Measurements from ENCODE around the gene DPYD.

The DPYD gene

DNA sequence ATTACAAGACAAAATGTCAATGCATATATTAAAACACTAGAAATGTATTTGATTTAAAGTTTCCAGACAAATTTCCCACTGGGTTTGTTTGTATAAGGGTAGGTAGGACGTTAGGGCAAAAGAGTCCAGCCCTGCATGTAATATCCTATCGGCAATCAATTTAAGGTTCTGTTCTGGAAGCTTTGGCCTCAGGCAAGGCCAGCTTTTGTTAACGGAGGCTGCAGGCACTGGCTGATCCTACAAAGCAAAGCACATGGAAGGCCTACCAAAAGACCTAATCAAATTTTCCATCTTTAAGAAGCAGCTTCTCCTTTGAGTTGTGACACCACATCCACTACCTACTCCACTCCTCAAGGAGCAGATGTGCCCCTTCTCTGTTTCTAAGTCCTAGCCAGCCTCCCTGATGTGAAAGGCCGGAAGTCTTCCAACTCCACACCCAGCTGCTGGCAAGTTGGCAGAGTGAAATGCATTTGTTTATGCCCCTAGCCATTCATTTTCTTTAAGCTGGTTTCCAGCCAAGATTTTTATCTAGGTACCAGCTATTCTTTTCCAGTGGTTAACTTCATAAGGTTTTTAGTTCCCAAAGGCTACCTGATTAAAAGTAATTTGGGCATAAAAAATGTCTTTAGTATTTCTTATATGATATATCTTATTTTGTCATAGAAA lies 746.7 kb downstream of the DPYD start:
- FAIRE-seq: no peak

DNA sequence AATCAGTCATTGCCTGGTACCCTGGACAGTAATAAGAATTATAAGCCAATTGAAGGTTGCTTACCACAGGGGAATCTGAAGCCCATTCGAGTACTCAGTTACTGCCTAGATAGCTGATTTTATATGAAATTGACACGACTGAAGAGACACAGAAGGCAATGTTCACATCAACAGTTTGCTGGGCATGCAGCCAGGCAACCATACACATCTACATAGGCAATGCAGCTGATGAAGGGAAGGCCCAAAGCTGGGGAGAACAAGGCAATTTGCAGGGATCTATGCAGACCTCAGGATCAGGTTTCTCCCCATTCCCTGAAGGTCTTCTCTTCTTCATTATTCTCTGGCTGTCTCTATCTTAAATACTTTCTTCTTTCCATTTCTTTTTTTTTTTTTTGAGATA lies 750.5 kb downstream of the DPYD start:
- no peak for FAIRE-seq

GRCh38 chr1:97168056-97168455 lies 752.8 kb downstream of the DPYD start:
- FAIRE-seq: no peak

DNA sequence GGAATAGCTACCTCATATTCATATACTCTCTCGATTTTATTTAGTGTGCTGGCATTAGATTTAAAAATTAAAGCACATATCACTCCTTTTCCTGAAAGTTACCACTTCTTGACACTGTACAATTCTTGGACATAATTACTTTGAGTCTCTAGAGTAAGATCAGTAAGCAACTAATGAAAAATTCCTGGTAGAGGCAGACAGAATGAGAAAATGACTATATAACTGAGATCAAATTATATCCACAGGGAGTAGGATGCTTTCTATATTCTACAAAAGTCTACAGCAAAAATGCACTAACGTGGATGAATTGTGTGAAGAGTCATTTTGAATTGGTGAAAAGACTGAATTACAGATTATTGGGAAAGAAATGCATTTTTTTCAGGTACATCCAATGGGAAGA lies 753.6 kb downstream of the DPYD start:
- FAIRE-seq: no peak

- FAIRE-seq: no peak
Measured at GRCh38 chr1:97166626-97167025, 754.2 kb downstream of the DPYD start.

GRCh38 chr1:97164276-97164639 lies 756.6 kb downstream of the DPYD start:
- FAIRE-seq: no peak

DNA sequence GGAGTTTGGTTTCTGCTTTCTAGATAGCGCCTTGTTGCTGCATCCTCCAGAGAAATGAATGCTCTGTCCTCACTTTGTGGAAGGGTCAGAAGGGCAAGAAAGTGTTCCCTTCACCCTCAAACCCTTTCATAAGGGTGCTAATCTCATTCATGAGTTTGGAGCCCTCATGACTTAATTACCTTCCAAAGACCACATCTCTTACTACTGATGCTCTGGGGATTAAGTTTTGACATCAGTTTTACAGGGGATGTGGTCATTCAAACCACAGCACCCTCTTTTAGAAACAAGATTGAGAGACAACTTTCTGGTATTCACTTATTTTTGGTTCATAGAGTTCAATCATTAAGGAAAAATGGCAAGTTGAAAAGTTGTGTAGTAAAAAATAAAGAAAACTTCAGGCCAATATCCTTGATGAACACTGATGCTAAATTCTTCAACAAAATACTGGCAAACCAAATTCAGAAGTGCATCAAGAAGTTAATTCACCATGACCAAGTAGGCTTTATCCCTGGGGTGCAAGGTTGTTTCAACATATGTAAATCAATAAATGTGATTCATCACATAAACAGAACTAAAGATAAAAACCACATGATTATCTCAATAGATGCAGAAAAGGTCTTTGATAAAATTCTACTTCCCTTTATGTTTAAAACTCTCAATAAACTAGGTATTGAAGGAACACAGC lies 757.1 kb downstream of the DPYD start:
- FAIRE-seq: no peak

GRCh38 chr1:97160818-97161217 lies 760.0 kb downstream of the DPYD start:
- FAIRE-seq: no peak

GRCh38 chr1:97159342-97159741 lies 761.5 kb downstream of the DPYD start:
- FAIRE-seq: no peak

GRCh38 chr1:97158691-97159096 lies 762.1 kb downstream of the DPYD start:
- no peak for FAIRE-seq

DNA sequence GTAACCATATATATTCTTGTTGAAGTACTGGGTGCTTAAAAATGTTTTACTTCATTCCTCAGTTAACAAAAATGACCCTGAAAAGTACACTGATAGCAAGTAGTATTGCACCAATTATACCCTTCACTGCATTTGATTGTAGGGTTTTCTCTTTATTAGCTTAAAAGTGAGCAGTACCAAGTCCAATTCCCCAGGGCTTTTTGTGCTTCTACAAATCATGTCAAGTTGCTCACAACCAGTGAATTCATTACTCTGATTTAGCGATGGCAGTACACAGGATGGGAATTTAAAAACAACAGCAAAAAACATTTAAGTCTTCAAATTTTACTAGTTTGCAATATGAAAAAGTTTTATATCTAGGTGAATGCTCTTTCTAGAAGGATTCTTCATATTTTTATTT lies 762.8 kb downstream of the DPYD start:
- no peak for FAIRE-seq

DNA sequence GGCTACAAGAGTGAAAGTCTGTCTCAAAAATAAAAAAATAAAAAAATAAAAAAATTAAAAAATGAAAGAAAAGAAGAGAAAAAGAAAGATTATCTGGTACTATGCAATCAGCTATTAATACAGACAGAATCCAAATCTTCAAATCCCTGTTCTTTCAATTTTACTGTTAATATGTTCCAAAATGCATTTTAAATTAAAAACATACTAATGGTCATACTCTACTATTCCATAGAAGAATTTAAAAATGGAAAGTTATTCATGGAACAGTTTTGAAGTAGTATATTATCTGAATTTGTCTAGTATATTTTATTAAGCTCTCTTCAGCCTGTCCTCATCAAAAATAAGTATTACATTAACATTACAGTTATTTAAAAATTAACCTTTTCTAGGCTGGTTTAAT lies 769.2 kb downstream of the DPYD start:
- no peak for FAIRE-seq

GRCh38 chr1:97145321-97145956 lies 775.4 kb downstream of the DPYD start:
- FAIRE-seq: no peak

DNA sequence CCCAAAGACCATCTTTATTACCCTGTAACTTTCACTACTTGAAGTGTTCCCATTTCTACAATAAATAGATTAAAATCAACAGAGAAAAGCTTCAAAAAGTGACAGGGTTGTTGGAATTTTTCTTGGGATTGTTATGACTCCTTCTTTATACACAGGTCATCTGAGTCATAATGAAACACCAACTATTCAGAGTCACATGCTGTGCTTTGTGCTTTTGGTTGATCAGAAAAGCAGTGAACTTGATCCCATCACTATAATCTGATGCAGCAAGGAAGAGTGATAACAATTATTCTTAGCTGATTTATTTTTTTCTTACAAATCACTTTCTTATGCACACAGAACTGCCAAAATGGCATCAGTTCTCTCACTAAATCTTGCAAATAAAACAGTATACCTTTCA lies 776.3 kb downstream of the DPYD start:
- no peak for FAIRE-seq

GRCh38 chr1:97143236-97143882 lies 777.5 kb downstream of the DPYD start:
- no peak for FAIRE-seq

- no peak for FAIRE-seq
Measured at GRCh38 chr1:97140611-97141010, 780.2 kb downstream of the DPYD start.

- FAIRE-seq: no peak
Measured at GRCh38 chr1:97139512-97139911, 781.3 kb downstream of the DPYD start.

GRCh38 chr1:97138515-97139032 lies 782.3 kb downstream of the DPYD start:
- no peak for FAIRE-seq

- FAIRE-seq: no peak
Measured at GRCh38 chr1:97137862-97138514, 782.8 kb downstream of the DPYD start.

DNA sequence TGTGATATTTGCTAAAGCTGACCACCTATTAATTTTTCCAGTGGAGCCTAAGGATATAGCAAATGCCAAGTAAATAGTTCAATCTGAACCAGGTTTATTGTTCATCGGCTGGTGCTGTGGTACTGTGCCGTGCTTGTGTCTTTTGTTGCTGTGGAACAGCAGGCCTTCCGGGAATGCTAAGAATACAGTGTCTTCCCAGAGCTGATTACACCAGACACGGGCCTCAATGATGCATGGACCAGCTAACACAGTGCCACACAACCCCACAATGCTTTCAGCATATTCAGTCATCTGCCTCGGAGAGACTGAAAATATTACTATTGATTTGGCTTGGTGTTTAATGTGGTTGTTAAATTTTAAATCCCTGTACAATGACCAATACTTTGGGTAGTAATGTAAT lies 783.8 kb downstream of the DPYD start:
- FAIRE-seq: no peak

DNA sequence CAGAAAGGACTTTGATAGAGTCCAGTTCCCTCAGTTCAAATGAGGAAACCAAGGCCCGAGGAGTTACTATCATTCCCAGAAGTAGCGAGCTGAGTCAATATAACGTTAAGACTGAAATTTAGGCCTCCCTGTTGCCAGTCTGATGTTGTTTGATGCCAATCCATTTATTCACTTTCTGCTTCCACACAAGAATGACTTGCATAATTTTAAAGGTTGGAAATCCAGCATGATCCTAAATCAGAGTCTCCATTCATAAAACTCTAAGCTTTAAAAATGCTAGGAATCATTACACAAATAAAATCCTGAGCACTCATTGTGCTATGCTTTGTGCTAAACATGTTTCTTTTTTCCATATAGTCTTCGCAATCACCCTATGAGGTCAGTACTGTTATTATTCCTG lies 784.9 kb downstream of the DPYD start:
- no peak for FAIRE-seq

DNA sequence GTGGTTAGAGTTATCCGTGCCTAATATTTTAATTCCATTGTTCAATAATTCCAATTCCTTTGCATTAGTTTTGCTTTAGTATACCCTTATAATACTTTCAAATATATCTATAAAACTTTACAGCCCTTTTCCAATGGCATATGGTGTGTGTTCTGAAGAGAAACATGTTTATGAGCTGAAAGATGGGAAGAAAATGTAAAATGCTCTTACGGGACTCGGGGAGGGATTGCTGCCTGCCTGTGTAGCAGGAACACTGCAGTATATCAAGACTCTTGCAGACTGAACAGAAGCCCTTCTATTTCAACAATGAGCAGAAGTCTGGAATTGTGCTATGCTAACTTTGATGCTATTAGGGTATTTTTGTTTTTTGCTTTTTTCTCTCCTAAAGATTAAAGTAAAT lies 792.4 kb downstream of the DPYD start:
- no peak for FAIRE-seq
